Caco-2 (cell line): ENCODE measurements around the gene ZNF134. TPM values are rescaled to one million over a fixed set of nuclear protein-coding genes. Genes with fewer than 3 reads are reported as not detected.

Experiments
- BruUV-seq: library from RNA; stranded (reverse); fragments of 400-500 nt; replicated peaks from 2 replicates; lab custom pipeline; 2021; lab: Mats Ljungman, UMichigan
- CTCF ChIA-PET: fragments of 300-600 bp; sonication (Branson Sonifier 250); formaldehyde crosslinking; loops from one replicate; lab custom pipeline; 2022; ENCODE audit warnings: antibody characterized with exemption; lab: Charles Lee
- POLR2A ChIA-PET: fragments of 300-600 bp; sonication (Branson Sonifier 250); formaldehyde crosslinking; loops from one replicate; lab custom pipeline; 2022; ENCODE audit warnings: antibody characterized with exemption; lab: Charles Lee
- DNase-seq, 2 experiments: peaks; one replicate each; pipeline versions ENCODE4 v3.0.0 to v3.0.0-alpha.2; 2020 to 2022
- H3K27me3 ChIP-seq: replicated peaks from 2 replicates; pipeline ENCODE4 v1.6.0; 2011; ENCODE audit warnings: low read length; ENCODE audit not compliant: control insufficient read depth, insufficient read depth
- H3K36me3 ChIP-seq: 2 replicates; pipeline ENCODE4 v1.5.1; 2011; ENCODE audit warnings: low read length; ENCODE audit not compliant: control insufficient read depth, insufficient read depth
- H3K4me1 ChIP-seq: fragments of 250-450 bp; sonication (Bioruptor Pico); 2 replicates; pipeline ENCODE4 v1.5.1; 2020; ENCODE audit warnings: mild to moderate bottlenecking
- H3K4me3 ChIP-seq: 2 replicates; pipeline ENCODE4 v1.5.1; 2011; ENCODE audit warnings: low read depth, mild to moderate bottlenecking, control low read depth, low read length
- H3K9me3 ChIP-seq: fragments of 250-450 bp; sonication (Bioruptor Pico); 2 replicates; pipeline ENCODE4 v1.5.1; 2020; ENCODE audit warnings: mild to moderate bottlenecking, moderate library complexity
- H3K27ac Mint-ChIP-seq: one replicate; pipeline ENCODE4 v1.8.0; 2022; ENCODE audit warnings: mixed read lengths; ENCODE audit not compliant: unreplicated experiment
- H3K27me3 Mint-ChIP-seq: one replicate; pipeline ENCODE4 v1.8.0; 2022; ENCODE audit warnings: mixed read lengths; ENCODE audit not compliant: insufficient read depth, unreplicated experiment
- H3K36me3 Mint-ChIP-seq: one replicate; pipeline ENCODE4 v1.8.0; 2022; ENCODE audit warnings: mild to moderate bottlenecking, mixed read lengths; ENCODE audit not compliant: insufficient read depth, unreplicated experiment
- H3K4me1 Mint-ChIP-seq: one replicate; pipeline ENCODE4 v1.8.0; 2022; ENCODE audit warnings: low read depth, mixed read lengths; ENCODE audit not compliant: unreplicated experiment
- H3K4me3 Mint-ChIP-seq: one replicate; pipeline ENCODE4 v1.8.0; 2022; ENCODE audit warnings: mild to moderate bottlenecking, moderate library complexity, mixed read lengths; ENCODE audit not compliant: unreplicated experiment
- H3K9me3 Mint-ChIP-seq: one replicate; pipeline ENCODE4 v1.8.0; 2022; ENCODE audit warnings: mixed read lengths; ENCODE audit not compliant: unreplicated experiment
- CTCF ChIP-seq, 2 experiments: fragments of 200-600 bp in 1 of 2; IDR thresholded peaks; 1 replicate in 1 of 2; 2 replicates in 1 of 2; pipeline versions ENCODE4 v1.5.1 to v1.8.0; 2011 to 2022; ENCODE audit warnings: antibody characterized with exemption in 1 of 2, control low read depth in 1 of 2, inconsistent platforms in 1 of 2, low read depth in 1 of 2, low read length in 1 of 2, mild to moderate bottlenecking in 1 of 2, moderate library complexity in 1 of 2; ENCODE audit not compliant: insufficient read depth in 1 of 2, severe bottlenecking in 1 of 2, unreplicated experiment in 1 of 2
- intact Hi-C: fragments of 100-400 bp; cut with micrococcal nuclease; formaldehyde crosslinking; loops from one replicate; pipeline ENCODE4 v1.10.0; 2022; ENCODE audit not compliant: unreplicated experiment
- total RNA-seq: library from RNA; stranded (reverse); gene quantifications from 2 replicates; pipeline ENCODE4 v1.2.3, GENCODE V29; 2022

The ZNF134 gene
- total RNA-seq, 1 experiment from 2014 or later, result 6.6 TPM

GRCh38 chr19:57611113-57611512, 2.9 kb upstream of the ZNF134 start:
- Mint-ChIP-seq H3K4me1 (no peaks in the 10 kb centered on the region), H3K9me3 (peaks cover 30% of the 10 kb centered on the region), H3K36me3 (peaks cover 24% of the 10 kb centered on the region), H3K4me3 (no peak overlapping the region), H3K27me3 (peaks cover 3% of the 10 kb centered on the region), H3K27ac (no peak overlapping the region)
- Histone ChIP-seq H3K9me3 (peaks cover 23% of the 10 kb centered on the region), H3K27me3 (no peaks in the 10 kb centered on the region), H3K4me3 (no peak overlapping the region), H3K4me1 (no peaks in the 10 kb centered on the region), H3K36me3 (peaks cover 2% of the 10 kb centered on the region; the same call in 1 of the 2 replicates)
- intact Hi-C loops, result no loop called here
- no peak for DNase-seq
- CTCF ChIA-PET, result no interaction called here
- POLR2A ChIA-PET, result no interaction called here
- no TSS peak for BruUV-seq
- no peak for TF ChIP-seq CTCF (IDR thresholded peaks at IDR 0.05; ENCODE audit: insufficient read depth in 1 of 2, low read depth in 1 of 2, low read length in 1 of 2, severe bottlenecking in 1 of 2, unreplicated experiment in 1 of 2)

- Histone ChIP-seq H3K36me3 (peaks cover 4% of the 10 kb centered on the region), H3K27me3 (no peaks in the 10 kb centered on the region), H3K4me1 (no peaks in the 10 kb centered on the region), H3K4me3 (no peak overlapping the region), H3K9me3 (peaks cover 42% of the 10 kb centered on the region)
- TF ChIP-seq CTCF (IDR thresholded peaks at IDR 0.05; ENCODE audit: insufficient read depth in 1 of 2, low read depth in 1 of 2, low read length in 1 of 2, severe bottlenecking in 1 of 2, unreplicated experiment in 1 of 2), result no peak
- Mint-ChIP-seq H3K27ac (no peak overlapping the region), H3K27me3 (peaks cover 3% of the 10 kb centered on the region), H3K4me3 (peak overlapping the region; percentile 78), H3K36me3 (peaks cover 47% of the 10 kb centered on the region), H3K9me3 (peaks cover 67% of the 10 kb centered on the region), H3K4me1 (no peaks in the 10 kb centered on the region)
- no peak for DNase-seq
- ChIA-PET POLR2A (no interaction called here), CTCF (no interaction called here)
- no TSS peak for BruUV-seq
- intact Hi-C loops, result no loop called here
These were observed 1.3 kb downstream of the ZNF134 start for GRCh38 chr19:57615346-57615745.

- intact Hi-C loops, result no loop called here
- H3K36me3 Mint-ChIP-seq, result peaks cover 36% of the 10 kb centered on the region
- BruUV-seq, result no TSS peak
These were observed 6.8 kb downstream of the ZNF134 start for GRCh38 chr19:57620673-57621348.

More at GRCh38 chr19:57620673-57621348, 6.8 kb downstream of the ZNF134 start:
- H3K27me3 ChIP-seq, result no peaks in the 10 kb centered on the region
- no peak for TF ChIP-seq CTCF (IDR thresholded peaks at IDR 0.05; ENCODE audit: insufficient read depth in 1 of 2, low read depth in 1 of 2, low read length in 1 of 2, severe bottlenecking in 1 of 2, unreplicated experiment in 1 of 2)
- H3K4me1 ChIP-seq, result no peaks in the 10 kb centered on the region
- no peak for DNase-seq
- H3K4me1 Mint-ChIP-seq, result no peaks in the 10 kb centered on the region
- peaks cover 7% of the 10 kb centered on the region for H3K36me3 ChIP-seq
- ChIA-PET CTCF (no interaction called here), POLR2A (no interaction called here)
- no peak overlapping the region for H3K4me3 Mint-ChIP-seq
- H3K27ac Mint-ChIP-seq, result no peak overlapping the region
- H3K9me3 Mint-ChIP-seq, result peaks cover 54% of the 10 kb centered on the region
- no peaks in the 10 kb centered on the region for H3K27me3 Mint-ChIP-seq
- H3K9me3 ChIP-seq, result peaks cover 48% of the 10 kb centered on the region
- no peak overlapping the region for H3K4me3 ChIP-seq
